ENCODE results near the gene ZYX. TPM values are rescaled to one million over a fixed set of nuclear protein-coding genes. Genes with fewer than 3 reads are reported as not detected.

Gene ZYX
- total RNA-seq, 1 donor from 2014 or later: 290 TPM

GRCh38 chr7:143384148-143384547, 3.0 kb downstream of the ZYX start:
- H3K36me3 Mint-ChIP-seq: peaks cover 1% of the 10 kb centered on the region
- H3K27me3 Mint-ChIP-seq (ENCODE audit: low read depth): no peaks in the 10 kb centered on the region
- H3K9me3 Mint-ChIP-seq: no peaks in the 10 kb centered on the region
- H3K4me3 Mint-ChIP-seq: no peak overlapping the region
- no peak for DNase-seq (ENCODE audit: low spot score in 2 of 2, unreplicated experiment in 2 of 2)
- no peak overlapping the region for H3K27ac Mint-ChIP-seq
- peaks cover 16% of the 10 kb centered on the region for H3K4me1 Mint-ChIP-seq
- TF ChIP-seq, protein P1, sequence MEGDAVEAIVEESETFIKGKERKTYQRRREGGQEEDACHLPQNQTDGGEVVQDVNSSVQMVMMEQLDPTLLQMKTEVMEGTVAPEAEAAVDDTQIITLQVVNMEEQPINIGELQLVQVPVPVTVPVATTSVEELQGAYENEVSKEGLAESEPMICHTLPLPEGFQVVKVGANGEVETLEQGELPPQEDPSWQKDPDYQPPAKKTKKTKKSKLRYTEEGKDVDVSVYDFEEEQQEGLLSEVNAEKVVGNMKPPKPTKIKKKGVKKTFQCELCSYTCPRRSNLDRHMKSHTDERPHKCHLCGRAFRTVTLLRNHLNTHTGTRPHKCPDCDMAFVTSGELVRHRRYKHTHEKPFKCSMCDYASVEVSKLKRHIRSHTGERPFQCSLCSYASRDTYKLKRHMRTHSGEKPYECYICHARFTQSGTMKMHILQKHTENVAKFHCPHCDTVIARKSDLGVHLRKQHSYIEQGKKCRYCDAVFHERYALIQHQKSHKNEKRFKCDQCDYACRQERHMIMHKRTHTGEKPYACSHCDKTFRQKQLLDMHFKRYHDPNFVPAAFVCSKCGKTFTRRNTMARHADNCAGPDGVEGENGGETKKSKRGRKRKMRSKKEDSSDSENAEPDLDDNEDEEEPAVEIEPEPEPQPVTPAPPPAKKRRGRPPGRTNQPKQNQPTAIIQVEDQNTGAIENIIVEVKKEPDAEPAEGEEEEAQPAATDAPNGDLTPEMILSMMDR (IDR thresholded peaks at IDR 0.05; ENCODE audit: unreplicated experiment): no peak

GRCh38 chr7:143384661-143385631, 3.8 kb downstream of the ZYX start:
- H3K27ac Mint-ChIP-seq: no peak overlapping the region
- H3K9me3 Mint-ChIP-seq: no peaks in the 10 kb centered on the region
- DNase-seq (ENCODE audit: low spot score in 2 of 2, unreplicated experiment in 2 of 2): no peak
- H3K4me1 Mint-ChIP-seq: peaks cover 8% of the 10 kb centered on the region
- no peaks in the 10 kb centered on the region for H3K27me3 Mint-ChIP-seq (ENCODE audit: low read depth)
- H3K36me3 Mint-ChIP-seq: peaks cover 8% of the 10 kb centered on the region
- no peak overlapping the region for H3K4me3 Mint-ChIP-seq
- TF ChIP-seq, protein P1 (IDR thresholded peaks at IDR 0.05; ENCODE audit: unreplicated experiment): no peak

DNA sequence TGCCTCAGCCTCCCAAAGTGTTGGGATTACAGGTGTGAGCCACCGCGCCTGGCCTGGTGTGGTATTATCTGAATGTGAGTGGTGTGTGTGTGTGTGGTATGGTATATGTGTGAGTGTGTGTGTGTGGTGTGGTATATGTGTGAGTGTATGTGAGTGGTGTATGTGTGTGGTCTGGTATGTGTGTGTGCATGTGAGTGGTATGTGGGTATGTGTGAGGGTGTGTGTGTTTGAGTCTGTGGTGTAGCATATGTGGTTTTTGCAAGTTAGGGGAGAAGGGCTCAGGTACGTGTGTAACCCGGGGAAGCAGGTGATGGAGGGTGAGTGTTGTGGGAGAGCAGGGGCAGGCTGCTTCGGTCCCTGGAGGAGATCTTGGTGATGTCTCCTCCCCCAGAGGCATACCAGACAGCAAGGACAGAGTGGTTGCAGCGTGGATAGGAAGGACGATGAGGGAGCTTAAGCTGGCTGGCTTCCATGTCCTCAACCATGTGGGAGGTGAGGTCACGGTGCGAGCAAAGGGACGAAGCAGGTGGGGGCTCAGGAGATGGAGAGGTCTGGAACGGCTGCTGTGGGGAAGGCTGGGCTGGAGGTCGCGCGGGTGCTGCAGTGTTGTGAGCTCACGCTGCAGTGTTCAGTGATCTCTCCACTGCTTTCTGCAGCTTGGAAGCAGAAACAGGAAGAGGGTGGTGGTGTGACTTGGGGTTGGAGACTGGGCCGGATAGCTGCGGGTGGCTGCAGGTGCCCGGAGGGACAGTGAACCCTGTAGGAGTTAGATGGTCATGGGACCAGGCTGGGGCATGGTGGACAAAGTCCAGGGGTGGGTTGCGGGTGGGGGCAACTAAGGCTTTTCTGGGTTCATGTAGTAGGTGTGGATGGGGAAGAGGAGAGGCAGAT, 5.0 kb downstream of the ZYX start:
- no peak overlapping the region for H3K27ac Mint-ChIP-seq
- peaks cover 7% of the 10 kb centered on the region for H3K4me1 Mint-ChIP-seq
- H3K36me3 Mint-ChIP-seq: peaks cover 11% of the 10 kb centered on the region
- no peak overlapping the region for H3K4me3 Mint-ChIP-seq
- DNase-seq (ENCODE audit: low spot score in 2 of 2, unreplicated experiment in 2 of 2): no peak
- H3K9me3 Mint-ChIP-seq: no peaks in the 10 kb centered on the region
- no peaks in the 10 kb centered on the region for H3K27me3 Mint-ChIP-seq (ENCODE audit: low read depth)
- TF ChIP-seq, protein P1 (IDR thresholded peaks at IDR 0.05; ENCODE audit: unreplicated experiment): no peak

GRCh38 chr7:143387156-143387975, 6.2 kb downstream of the ZYX start:
- peak overlapping the region; percentile 14 for H3K27ac Mint-ChIP-seq
- no peak for DNase-seq (ENCODE audit: low spot score in 2 of 2, unreplicated experiment in 2 of 2)
- peaks cover 13% of the 10 kb centered on the region for H3K36me3 Mint-ChIP-seq
- peaks cover 13% of the 10 kb centered on the region for H3K4me1 Mint-ChIP-seq
- H3K27me3 Mint-ChIP-seq (ENCODE audit: low read depth): no peaks in the 10 kb centered on the region
- H3K4me3 Mint-ChIP-seq: no peak overlapping the region
- TF ChIP-seq, protein P1 (IDR thresholded peaks at IDR 0.05; ENCODE audit: unreplicated experiment): no peak
- no peaks in the 10 kb centered on the region for H3K9me3 Mint-ChIP-seq

- DNase-seq (ENCODE audit: low spot score in 2 of 2, unreplicated experiment in 2 of 2): no peak
- TF ChIP-seq, protein P1 (IDR thresholded peaks at IDR 0.05; ENCODE audit: unreplicated experiment): no peak
- no peak overlapping the region for H3K4me3 Mint-ChIP-seq
- H3K9me3 Mint-ChIP-seq: no peaks in the 10 kb centered on the region
- H3K27ac Mint-ChIP-seq: no peak overlapping the region
- H3K36me3 Mint-ChIP-seq: peaks cover 18% of the 10 kb centered on the region
- H3K27me3 Mint-ChIP-seq (ENCODE audit: low read depth): no peaks in the 10 kb centered on the region
- H3K4me1 Mint-ChIP-seq: peaks cover 13% of the 10 kb centered on the region
Measured at GRCh38 chr7:143388051-143388450, 6.9 kb downstream of the ZYX start.

Measured in mesothelial cell of epicardium (in vitro differentiated cells).